ACC112 (cell line): ENCODE measurements around the gene CEP72.

ENCODE experiments used
- H2AFZ ChIP-seq: fragments of 200-600 bp; sonication (generic); one replicate; pipeline ENCODE4 v1.6.0; 2017; ENCODE audit warnings: antibody characterized with exemption, low read length; ENCODE audit not compliant: unreplicated experiment
- H3K27ac ChIP-seq: fragments of 200-600 bp; sonication (generic); 2 replicates; pipeline ENCODE4 v1.5.1; 2014; ENCODE audit warnings: low read depth, mild to moderate bottlenecking, antibody characterized with exemption, low read length, moderate library complexity
- H3K27me3 ChIP-seq: fragments of 200-600 bp; sonication (generic); 2 replicates; pipeline ENCODE4 v1.6.1; 2014; ENCODE audit warnings: mild to moderate bottlenecking, antibody characterized with exemption, low read length, moderate library complexity, mixed read lengths; ENCODE audit not compliant: insufficient read depth
- H3K36me3 ChIP-seq: fragments of 200-600 bp; sonication (generic); 2 replicates; pipeline ENCODE4 v1.6.1; 2016; ENCODE audit warnings: mild to moderate bottlenecking, antibody characterized with exemption, low read length, moderate library complexity, mixed read lengths; ENCODE audit not compliant: insufficient read depth
- H3K4me1 ChIP-seq: fragments of 200-600 bp; sonication (generic); one replicate; pipeline ENCODE4 v1.6.1; 2016; ENCODE audit warnings: low read length, mixed read lengths; ENCODE audit not compliant: insufficient read depth, unreplicated experiment, control insufficient read depth
- H3K4me3 ChIP-seq: fragments of 200-600 bp; sonication (generic); 2 replicates; pipeline ENCODE4 v1.5.1; 2014; ENCODE audit warnings: mild to moderate bottlenecking, low read depth, low read length
- H3K79me2 ChIP-seq: fragments of 200-600 bp; sonication (generic); one replicate; pipeline ENCODE4 v1.6.0; 2016; ENCODE audit warnings: low read length; ENCODE audit not compliant: control insufficient read depth, unreplicated experiment, insufficient read depth

The CEP72 gene

DNA sequence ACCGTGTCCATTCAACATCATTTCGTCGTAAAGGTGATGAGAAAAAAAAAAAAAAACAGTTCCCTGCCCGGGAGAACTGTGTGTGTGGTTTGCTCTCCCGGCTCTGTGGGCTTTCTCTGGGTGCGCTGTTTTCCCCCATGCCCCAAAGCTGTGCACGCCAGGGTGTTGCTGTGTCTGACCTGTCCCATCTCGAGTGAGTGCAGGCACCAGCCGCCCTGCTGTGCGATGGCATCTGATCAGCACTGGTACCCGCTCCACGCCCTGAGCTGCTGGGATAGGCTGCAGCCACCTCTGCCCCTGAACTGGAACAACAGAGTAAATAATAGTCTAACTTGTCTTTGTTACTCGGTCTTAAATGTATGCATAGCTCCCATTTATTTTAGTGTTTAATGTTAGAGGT lies 33.3 kb downstream of the CEP72 start:
- Histone ChIP-seq H3K27ac (no peak overlapping the region), H3K4me3 (no peak overlapping the region), H3K79me2 (no peaks in the 10 kb centered on the region), H3K4me1 (no peaks in the 10 kb centered on the region), H2AFZ (no peak overlapping the region), H3K27me3 (no peaks in the 10 kb centered on the region), H3K36me3 (peaks cover 40% of the 10 kb centered on the region)

- H3K27me3 ChIP-seq = no peaks in the 10 kb centered on the region
- no peak overlapping the region for H2AFZ ChIP-seq
- H3K36me3 ChIP-seq = peaks cover 39% of the 10 kb centered on the region
Measured at GRCh38 chr5:646396-647201, 34.5 kb downstream of the CEP72 start.

GRCh38 chr5:647311-647710 lies 35.2 kb downstream of the CEP72 start:
- Histone ChIP-seq H3K27me3 (no peaks in the 10 kb centered on the region), H3K79me2 (no peaks in the 10 kb centered on the region), H3K27ac (no peak overlapping the region), H2AFZ (no peak overlapping the region), H3K4me1 (no peaks in the 10 kb centered on the region), H3K36me3 (peaks cover 39% of the 10 kb centered on the region), H3K4me3 (no peak overlapping the region)

More at GRCh38 chr5:646396-647201, 34.5 kb downstream of the CEP72 start:
- H3K4me3 ChIP-seq = no peak overlapping the region
- H3K27ac ChIP-seq = no peak overlapping the region
- no peaks in the 10 kb centered on the region for H3K79me2 ChIP-seq
- H3K4me1 ChIP-seq = no peaks in the 10 kb centered on the region

GRCh38 chr5:647727-648126 lies 35.6 kb downstream of the CEP72 start:
- Histone ChIP-seq H3K27me3 (no peaks in the 10 kb centered on the region), H3K79me2 (no peaks in the 10 kb centered on the region), H3K4me3 (no peak overlapping the region), H3K4me1 (no peaks in the 10 kb centered on the region), H3K27ac (no peak overlapping the region), H3K36me3 (peaks cover 39% of the 10 kb centered on the region), H2AFZ (no peak overlapping the region)

- Histone ChIP-seq H3K36me3 (peaks cover 22% of the 10 kb centered on the region; the same call in 1 of the 2 replicates), H3K79me2 (no peaks in the 10 kb centered on the region), H2AFZ (no peak overlapping the region), H3K4me3 (no peak overlapping the region), H3K4me1 (peaks cover 3% of the 10 kb centered on the region), H3K27ac (no peak overlapping the region), H3K27me3 (no peaks in the 10 kb centered on the region)
Measured at GRCh38 chr5:651296-652022, 39.3 kb downstream of the CEP72 start.

DNA sequence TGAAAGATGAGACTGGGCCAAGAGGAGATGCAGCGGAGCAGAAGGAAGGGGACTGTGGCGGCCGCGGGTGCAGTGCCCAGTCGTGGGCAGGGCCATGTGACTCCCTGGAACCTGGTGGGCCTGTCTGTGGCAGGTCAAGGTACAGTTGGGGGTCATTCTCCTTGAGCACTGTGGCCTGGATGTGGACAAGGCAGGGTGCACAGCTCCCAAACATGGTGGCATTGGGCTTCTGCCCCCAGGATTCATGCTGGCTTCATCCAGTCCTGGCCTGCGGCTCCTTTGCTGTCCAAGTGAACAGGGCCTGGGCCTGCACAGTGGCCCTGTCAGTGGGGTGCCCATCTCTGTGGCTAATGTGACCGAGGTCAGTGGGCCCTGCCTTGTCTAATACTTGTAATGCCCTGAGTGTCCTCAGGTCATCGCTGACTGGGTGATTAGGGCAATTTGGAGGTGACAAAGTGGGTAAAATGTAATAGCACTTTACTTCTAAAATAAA lies 39.9 kb downstream of the CEP72 start:
- Histone ChIP-seq H2AFZ (no peak overlapping the region), H3K27ac (no peak overlapping the region), H3K79me2 (no peaks in the 10 kb centered on the region), H3K4me1 (peaks cover 3% of the 10 kb centered on the region), H3K36me3 (peaks cover 17% of the 10 kb centered on the region; the same call in 1 of the 2 replicates), H3K27me3 (no peaks in the 10 kb centered on the region), H3K4me3 (no peak overlapping the region)

DNA sequence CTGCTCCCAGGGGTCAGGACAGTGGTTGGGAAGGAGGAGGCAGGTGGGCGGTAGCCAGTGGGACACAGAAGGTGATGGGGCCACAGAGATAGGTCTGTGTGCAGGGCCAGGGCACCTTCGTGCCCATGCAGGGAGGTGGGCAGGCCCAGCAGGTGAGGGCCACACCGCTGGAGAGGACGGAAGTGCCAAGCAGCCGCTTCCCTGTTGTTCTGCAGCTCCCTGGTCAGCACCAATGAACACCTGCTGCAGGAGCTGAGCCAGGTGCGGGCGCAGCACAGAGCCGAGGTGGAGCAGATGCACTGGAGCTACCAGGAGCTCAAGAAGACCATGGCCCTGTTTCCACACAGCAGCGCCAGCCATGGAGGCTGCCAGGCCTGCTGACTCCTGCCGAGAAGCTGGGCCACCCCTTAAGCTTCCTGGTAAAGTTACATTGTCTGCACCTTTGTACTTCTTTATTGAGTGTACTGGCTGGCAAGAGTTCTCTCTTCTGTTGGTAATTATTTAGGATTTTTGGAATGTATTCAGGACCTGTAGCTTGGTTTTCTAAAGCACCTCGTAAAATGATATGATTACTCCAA lies 40.7 kb downstream of the CEP72 start:
- no peak overlapping the region for H3K4me3 ChIP-seq
- H3K4me1 ChIP-seq = peaks cover 5% of the 10 kb centered on the region
- H3K36me3 ChIP-seq = peaks cover 9% of the 10 kb centered on the region; the same call in 1 of the 2 replicates
- no peak overlapping the region for H2AFZ ChIP-seq
- no peaks in the 10 kb centered on the region for H3K79me2 ChIP-seq
- no peaks in the 10 kb centered on the region for H3K27me3 ChIP-seq
- no peak overlapping the region for H3K27ac ChIP-seq

DNA sequence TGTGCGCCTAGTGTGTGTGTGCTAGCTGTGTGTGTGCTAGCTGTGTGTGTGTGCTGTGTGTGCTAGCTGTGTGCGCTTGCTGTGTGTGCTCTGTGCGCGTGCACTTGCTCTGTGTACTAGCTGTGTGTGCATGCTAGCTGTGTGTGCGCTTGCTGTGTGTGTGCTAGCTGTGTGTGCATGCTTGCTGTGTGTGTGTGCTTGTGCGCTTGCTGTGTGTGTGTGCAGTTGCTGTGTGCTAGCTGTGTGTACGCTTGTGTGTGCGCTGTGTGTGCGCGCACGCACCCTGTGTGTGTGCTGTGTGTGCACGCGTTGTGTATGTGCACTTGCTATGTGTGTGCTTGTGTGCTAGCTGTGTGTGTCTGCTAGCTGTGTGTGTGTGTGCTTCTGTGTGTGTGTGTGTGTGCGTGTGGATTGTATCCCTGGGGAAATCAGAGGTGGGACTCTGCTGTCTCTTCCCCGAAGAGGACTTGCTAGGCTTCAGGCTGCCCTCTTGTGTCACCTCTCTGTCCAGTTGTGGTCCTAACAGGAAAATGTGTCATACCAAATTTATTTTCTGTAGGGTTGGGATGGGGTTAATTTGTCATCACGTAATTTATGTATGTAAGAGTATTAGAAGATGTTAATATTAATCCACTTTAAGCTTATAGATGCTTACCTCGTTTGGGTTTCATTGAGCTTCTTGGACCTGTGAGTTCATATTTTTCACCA lies 42.1 kb downstream of the CEP72 start:
- H2AFZ ChIP-seq = no peak overlapping the region

DNA sequence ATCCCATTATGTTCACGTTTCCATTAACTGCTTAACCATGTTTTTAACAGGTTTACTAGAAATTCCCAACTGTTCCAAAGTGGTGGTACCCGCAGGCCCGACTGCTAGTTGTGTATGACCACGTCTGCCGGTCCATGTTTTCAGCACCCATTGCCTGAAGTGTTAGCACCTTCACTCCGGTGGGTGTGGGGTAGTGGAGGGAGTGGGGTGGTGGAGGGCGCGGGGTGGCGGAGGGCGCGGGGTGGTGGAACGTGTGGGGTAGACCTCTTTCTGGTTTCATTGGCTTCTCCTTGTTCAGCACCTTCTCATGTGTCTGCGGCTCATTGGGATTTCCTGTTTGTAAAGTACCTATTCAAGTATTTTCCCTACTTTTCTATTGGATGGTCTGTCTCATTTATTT lies 43.3 kb downstream of the CEP72 start:
- H3K4me3 ChIP-seq = no peak overlapping the region

More for the DNA sequence above, 42.1 kb downstream of the CEP72 start:
- Histone ChIP-seq H3K4me3 (no peak overlapping the region), H3K36me3 (peaks cover 11% of the 10 kb centered on the region), H3K27me3 (no peaks in the 10 kb centered on the region), H3K27ac (no peak overlapping the region), H3K4me1 (peaks cover 9% of the 10 kb centered on the region), H3K79me2 (no peaks in the 10 kb centered on the region)

GRCh38 chr5:657570-657969 lies 45.4 kb downstream of the CEP72 start:
- Histone ChIP-seq H2AFZ (no peak overlapping the region), H3K36me3 (peaks cover 24% of the 10 kb centered on the region), H3K4me3 (no peak overlapping the region), H3K4me1 (peaks cover 9% of the 10 kb centered on the region), H3K27ac (peak overlapping the region; percentile 78), H3K79me2 (no peaks in the 10 kb centered on the region), H3K27me3 (no peaks in the 10 kb centered on the region)

More for the DNA sequence above, 43.3 kb downstream of the CEP72 start:
- H2AFZ ChIP-seq = no peak overlapping the region
- H3K27ac ChIP-seq = no peak overlapping the region
- no peaks in the 10 kb centered on the region for H3K27me3 ChIP-seq
- H3K4me1 ChIP-seq = peaks cover 9% of the 10 kb centered on the region
- H3K79me2 ChIP-seq = no peaks in the 10 kb centered on the region
- H3K36me3 ChIP-seq = peaks cover 19% of the 10 kb centered on the region
